ENCODE measurements around the gene STUB1.

Gene STUB1

DNA sequence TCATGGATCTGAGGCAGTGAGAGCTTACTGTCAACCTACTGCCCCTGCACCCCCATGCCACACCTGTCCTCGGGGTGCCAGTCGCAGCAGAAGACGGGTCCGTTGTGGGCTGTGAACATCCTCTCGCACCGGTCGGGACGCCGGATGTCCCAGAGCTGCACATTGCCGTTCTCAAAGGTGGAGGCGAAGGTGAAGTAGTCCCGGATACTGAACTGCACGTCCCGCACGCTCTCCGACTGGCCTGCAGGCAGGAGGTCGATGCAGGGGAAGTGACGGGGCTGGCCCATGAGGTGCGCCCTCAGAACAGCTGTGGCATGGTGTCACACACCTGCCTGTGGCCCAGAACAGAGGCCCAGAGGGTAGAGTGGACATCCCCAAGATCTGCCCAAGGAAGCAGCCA is 7.3 kb downstream of the STUB1 start:
- TF ChIP-seq NFIC (IDR thresholded peaks at IDR 0.05) = no peak
- no peak for TF ChIP-seq FOXM1 (IDR thresholded peaks at IDR 0.05; ENCODE audit: borderline replicate concordance, low read depth)
- no peak for TF ChIP-seq YY1 (IDR thresholded peaks at IDR 0.05; ENCODE audit: low read depth)

DNA sequence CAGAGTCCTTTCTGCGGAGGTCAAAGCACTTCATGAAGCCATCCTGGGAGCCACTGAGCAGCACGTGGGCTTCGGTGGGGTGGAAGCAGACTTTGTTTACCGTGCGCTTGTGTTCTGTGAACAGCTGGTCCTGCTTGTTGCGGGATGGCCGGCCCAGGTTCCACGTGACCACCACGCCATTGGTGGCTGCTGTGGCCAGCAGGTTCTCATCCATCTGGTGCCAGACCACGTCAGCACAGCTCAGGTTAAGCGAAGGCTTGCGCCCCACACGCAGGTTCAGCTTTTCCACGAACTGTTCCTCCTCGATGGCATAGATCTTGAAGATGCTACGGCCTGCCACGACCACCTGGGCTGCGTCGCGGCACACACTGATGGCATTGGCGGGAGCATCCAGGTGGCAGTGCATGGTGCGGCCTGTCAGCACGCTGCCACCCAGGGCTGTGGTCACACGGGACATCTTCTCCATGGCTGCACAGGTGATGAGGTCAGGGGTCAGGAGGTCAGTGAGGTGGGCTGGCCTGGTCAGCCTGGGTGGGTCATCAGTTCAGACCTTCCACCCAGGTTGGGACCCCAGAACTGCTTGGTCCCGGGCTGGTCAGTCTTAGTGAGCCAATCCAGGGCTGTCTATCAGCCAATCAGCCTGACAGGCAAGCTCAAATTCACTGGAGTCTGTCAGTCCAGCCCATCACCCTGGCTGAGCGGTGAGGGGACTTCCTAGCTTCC is 9.1 kb downstream of the STUB1 start:
- TF ChIP-seq EGR1 (IDR thresholded peaks at IDR 0.05) (no peak), ZBTB7A (IDR thresholded peaks at IDR 0.05; ENCODE audit: low read depth) (no peak), YY1 (IDR thresholded peaks at IDR 0.05; ENCODE audit: low read depth) (no peak), RAD21 (IDR thresholded peaks at IDR 0.05; ENCODE audit: low read depth) (no peak), FOXM1 (IDR thresholded peaks at IDR 0.05; ENCODE audit: borderline replicate concordance, low read depth) (no peak), CREB1 (IDR thresholded peaks at IDR 0.05; ENCODE audit: low read depth) (no peak), TCF12 (IDR thresholded peaks at IDR 0.05; ENCODE audit: low read depth) (no peak)
- TF ChIP-seq, protein P1, sequence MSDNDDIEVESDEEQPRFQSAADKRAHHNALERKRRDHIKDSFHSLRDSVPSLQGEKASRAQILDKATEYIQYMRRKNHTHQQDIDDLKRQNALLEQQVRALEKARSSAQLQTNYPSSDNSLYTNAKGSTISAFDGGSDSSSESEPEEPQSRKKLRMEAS (IDR thresholded peaks at IDR 0.05) = no peak
- TF ChIP-seq, protein P2, sequence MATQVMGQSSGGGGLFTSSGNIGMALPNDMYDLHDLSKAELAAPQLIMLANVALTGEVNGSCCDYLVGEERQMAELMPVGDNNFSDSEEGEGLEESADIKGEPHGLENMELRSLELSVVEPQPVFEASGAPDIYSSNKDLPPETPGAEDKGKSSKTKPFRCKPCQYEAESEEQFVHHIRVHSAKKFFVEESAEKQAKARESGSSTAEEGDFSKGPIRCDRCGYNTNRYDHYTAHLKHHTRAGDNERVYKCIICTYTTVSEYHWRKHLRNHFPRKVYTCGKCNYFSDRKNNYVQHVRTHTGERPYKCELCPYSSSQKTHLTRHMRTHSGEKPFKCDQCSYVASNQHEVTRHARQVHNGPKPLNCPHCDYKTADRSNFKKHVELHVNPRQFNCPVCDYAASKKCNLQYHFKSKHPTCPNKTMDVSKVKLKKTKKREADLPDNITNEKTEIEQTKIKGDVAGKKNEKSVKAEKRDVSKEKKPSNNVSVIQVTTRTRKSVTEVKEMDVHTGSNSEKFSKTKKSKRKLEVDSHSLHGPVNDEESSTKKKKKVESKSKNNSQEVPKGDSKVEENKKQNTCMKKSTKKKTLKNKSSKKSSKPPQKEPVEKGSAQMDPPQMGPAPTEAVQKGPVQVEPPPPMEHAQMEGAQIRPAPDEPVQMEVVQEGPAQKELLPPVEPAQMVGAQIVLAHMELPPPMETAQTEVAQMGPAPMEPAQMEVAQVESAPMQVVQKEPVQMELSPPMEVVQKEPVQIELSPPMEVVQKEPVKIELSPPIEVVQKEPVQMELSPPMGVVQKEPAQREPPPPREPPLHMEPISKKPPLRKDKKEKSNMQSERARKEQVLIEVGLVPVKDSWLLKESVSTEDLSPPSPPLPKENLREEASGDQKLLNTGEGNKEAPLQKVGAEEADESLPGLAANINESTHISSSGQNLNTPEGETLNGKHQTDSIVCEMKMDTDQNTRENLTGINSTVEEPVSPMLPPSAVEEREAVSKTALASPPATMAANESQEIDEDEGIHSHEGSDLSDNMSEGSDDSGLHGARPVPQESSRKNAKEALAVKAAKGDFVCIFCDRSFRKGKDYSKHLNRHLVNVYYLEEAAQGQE (IDR thresholded peaks at IDR 0.05; ENCODE audit: low read depth) = no peak

DNA sequence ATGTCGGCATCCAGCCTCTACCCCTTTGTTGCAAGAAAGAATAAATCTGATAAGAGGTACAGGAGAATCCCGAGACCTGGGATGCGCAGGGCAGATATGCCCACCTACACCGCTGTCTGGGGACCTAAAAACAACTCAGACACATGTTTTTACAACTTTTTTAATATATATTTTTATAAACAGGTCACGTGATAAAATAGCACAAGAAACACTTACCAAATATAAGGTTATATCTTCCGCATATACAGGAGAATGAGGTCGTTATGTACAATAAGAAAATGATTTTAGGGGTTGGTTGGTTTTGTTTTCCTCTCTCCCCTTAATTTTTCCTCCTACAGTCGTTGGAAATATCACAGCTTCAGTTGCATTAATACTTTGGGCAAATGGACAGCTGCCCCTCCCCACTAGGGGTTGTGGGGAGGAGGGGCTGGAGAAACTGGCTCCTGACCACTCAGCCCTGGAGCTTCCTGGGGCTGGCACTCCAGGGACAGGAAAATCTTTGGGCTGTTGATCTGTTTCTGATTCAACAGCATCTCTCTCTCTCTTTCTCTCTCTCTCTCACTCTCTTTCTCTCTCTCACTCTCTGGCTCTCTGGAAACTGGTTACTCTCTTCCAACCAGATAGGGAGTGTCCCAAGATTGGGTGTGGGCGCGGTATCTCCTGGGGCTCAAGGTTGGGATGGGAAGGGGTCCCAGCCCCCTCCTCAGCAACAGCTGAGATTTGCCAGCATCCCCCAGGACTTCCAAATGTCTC is 12.3 kb downstream of the STUB1 start:
- TF ChIP-seq TEAD4 (IDR thresholded peaks at IDR 0.05) (no peak), FOXM1 (IDR thresholded peaks at IDR 0.05; ENCODE audit: borderline replicate concordance, low read depth) (no peak), RAD21 (IDR thresholded peaks at IDR 0.05; ENCODE audit: low read depth) (no peak), ZBTB7A (IDR thresholded peaks at IDR 0.05; ENCODE audit: low read depth) (no peak), CEBPB (IDR thresholded peaks at IDR 0.05) (no peak), NFIC (IDR thresholded peaks at IDR 0.05) (no peak)
- TF ChIP-seq, protein P1 (IDR thresholded peaks at IDR 0.05) = no peak

DNA sequence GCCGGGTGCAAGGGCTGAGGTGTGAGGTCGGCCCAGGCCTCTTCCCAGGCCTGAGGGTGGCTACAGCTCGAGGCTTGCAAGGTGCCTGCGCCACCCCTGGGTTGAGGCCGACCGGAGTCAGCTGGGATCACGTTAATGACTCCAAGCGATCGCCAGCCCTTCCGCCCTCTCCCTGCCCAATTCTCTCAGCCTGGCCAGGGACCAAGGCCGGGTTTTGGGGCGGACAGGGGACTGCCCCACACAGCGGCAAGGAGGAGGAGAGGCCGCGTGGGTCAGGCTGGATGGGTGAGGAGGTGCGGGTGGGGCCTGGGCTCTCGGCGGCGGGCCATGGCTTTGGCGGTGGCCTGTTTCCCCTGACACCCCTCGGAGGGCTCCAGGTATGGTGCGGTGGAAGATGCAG is 13.2 kb downstream of the STUB1 start:
- TF ChIP-seq TCF12 (IDR thresholded peaks at IDR 0.05; ENCODE audit: low read depth) = no peak
- TF ChIP-seq EGR1 (IDR thresholded peaks at IDR 0.05) = no peak
- TF ChIP-seq, protein P1 (IDR thresholded peaks at IDR 0.05) = no peak
- TF ChIP-seq TEAD4 (IDR thresholded peaks at IDR 0.05) = no peak
- TF ChIP-seq CEBPB (IDR thresholded peaks at IDR 0.05) = no peak
- no peak for TF ChIP-seq EP300 (IDR thresholded peaks at IDR 0.05; ENCODE audit: borderline replicate concordance)
- TF ChIP-seq NFIC (IDR thresholded peaks at IDR 0.05) = no peak

DNA sequence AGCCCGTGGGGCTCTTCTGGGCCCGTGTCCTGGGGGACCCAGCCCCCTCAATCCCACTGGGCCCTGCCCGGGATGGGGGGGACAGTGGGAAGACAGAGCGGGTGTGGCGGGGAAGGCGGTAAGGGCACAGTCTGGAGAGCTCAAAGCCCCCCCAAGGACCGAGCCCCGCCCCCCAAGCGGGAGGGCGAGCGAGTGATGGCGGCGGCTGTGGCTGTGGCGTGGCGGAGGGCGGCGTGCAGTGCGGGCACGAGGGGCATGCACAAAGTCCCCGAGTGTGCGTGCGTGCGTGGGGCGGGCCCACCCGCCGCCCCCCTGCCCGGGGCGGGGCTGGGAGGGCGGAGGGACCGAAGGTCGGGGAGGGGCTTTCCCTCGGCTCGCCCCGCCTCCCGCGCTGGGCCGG is 13.6 kb downstream of the STUB1 start:
- 0 out of 2 replicates have a peak, but pooled peaks have one; percentile 17 for TF ChIP-seq YY1 (IDR thresholded peaks at IDR 0.05; ENCODE audit: low read depth)
- TF ChIP-seq, protein P1 (IDR thresholded peaks at IDR 0.05) = no peak

DNA sequence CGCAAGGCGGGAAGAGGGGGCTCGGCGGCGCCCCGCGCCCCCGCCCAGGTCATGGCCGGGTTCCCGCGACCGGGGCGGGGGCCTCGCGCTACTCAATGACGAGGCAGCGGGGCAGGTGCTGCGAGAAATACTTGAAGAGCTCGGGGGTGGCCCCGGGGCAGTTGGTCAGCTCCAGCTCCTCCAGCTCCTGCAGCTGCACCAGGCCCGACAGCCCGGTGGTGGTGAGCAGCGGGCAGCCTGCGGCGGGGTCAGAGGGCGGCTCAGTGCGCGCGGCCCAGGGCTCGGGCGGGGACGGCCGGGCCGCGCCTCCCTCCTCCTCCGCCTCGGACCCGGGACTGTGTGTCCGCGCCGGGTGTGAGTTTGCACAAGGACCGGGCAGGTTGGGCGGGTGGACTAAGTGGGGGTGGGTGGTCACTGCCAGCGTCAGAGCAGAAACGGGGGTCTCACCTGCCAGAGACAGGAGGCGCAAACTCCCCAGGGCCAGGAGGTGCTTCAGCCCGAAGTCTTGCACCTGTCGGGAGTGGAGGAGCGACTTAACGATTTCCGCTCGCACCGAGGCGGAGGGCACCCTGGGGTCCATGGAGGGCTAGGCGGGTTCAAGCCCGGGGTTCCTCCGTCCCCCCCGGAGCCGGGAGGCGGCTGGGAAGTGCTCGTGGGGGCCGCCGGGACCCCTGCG is 14.1 kb downstream of the STUB1 start:
- TF ChIP-seq TCF12 (IDR thresholded peaks at IDR 0.05; ENCODE audit: low read depth) (no peak), ZBTB7A (IDR thresholded peaks at IDR 0.05; ENCODE audit: low read depth) (peak; percentile 36; the same call in 1 of the 2 replicates)
- TF ChIP-seq, protein P2 (IDR thresholded peaks at IDR 0.05; ENCODE audit: low read depth) = 0 out of 2 replicates have a peak, but pooled peaks have one; percentile 19

DNA sequence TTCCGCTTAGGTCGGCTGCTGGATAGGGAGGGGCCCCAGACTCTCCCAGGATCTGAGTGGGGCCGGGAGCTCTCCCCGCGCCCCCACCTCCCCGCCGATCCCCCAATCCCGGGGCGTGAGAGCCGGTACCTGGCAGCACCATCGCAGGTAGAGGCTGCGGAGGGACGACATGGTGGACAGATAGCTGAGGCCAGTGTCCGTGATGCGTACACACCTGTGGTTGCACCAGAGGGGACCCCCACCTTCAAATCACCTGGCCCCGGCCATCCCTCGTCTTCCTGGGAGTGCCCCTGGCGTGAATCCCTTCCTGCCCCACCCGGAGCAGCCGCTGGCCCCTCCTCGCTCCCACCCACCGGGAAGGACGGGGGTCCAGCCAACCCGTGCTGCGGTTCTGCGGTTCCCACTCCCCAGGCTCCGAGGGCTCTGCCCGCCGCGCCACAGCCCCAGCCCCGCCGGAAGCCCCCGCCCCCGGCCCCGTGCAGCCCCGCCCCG is 14.7 kb downstream of the STUB1 start:
- TF ChIP-seq ZBTB7A (IDR thresholded peaks at IDR 0.05; ENCODE audit: low read depth) (no peak), EGR1 (IDR thresholded peaks at IDR 0.05) (no peak), NFIC (IDR thresholded peaks at IDR 0.05) (no peak), EP300 (IDR thresholded peaks at IDR 0.05; ENCODE audit: borderline replicate concordance) (no peak), RAD21 (IDR thresholded peaks at IDR 0.05; ENCODE audit: low read depth) (no peak), TCF12 (IDR thresholded peaks at IDR 0.05; ENCODE audit: low read depth) (no peak), TAF1 (IDR thresholded peaks at IDR 0.05; ENCODE audit: low read depth) (no peak), CEBPB (IDR thresholded peaks at IDR 0.05) (no peak), YY1 (IDR thresholded peaks at IDR 0.05; ENCODE audit: low read depth) (no peak)
- TF ChIP-seq, protein P2 (IDR thresholded peaks at IDR 0.05; ENCODE audit: low read depth) = no peak
- TF ChIP-seq, protein P3, sequence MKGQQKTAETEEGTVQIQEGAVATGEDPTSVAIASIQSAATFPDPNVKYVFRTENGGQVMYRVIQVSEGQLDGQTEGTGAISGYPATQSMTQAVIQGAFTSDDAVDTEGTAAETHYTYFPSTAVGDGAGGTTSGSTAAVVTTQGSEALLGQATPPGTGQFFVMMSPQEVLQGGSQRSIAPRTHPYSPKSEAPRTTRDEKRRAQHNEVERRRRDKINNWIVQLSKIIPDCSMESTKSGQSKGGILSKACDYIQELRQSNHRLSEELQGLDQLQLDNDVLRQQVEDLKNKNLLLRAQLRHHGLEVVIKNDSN (IDR thresholded peaks at IDR 0.05) = no peak

Measured in Ishikawa (cell line).